Panc1 (cell line): ENCODE results near the gene CD163L1.

Experiments
- POLR2AphosphoS5 ChIP-seq: IDR thresholded peaks from 2 replicates; pipeline ENCODE4 v1.6.1; 2012; ENCODE audit warnings: mild to moderate bottlenecking, low read depth, low read length, moderate library complexity
- SIN3A ChIP-seq: IDR thresholded peaks from 2 replicates; pipeline ENCODE4 v1.6.1; 2012; ENCODE audit warnings: low read depth, mild to moderate bottlenecking, low read length, moderate library complexity, borderline replicate concordance; ENCODE audit not compliant: insufficient read depth
- TF ChIP-seq, protein P1 (sequence below): fragments of 450-650 bp; IDR thresholded peaks from 2 replicates; pipeline ENCODE4 v1.5.1; 2017; ENCODE audit warnings: mild to moderate bottlenecking
- TF ChIP-seq, protein P2 (sequence below), 2 experiments: IDR thresholded peaks; 2 replicates each; pipeline ENCODE4 v1.6.1; 2011 to 2012; ENCODE audit warnings: low read depth in 2 of 2, control low read depth in 1 of 2, low read length in 1 of 2, mild to moderate bottlenecking in 1 of 2, moderate library complexity in 1 of 2; ENCODE audit not compliant: insufficient read depth in 1 of 2

DNA sequence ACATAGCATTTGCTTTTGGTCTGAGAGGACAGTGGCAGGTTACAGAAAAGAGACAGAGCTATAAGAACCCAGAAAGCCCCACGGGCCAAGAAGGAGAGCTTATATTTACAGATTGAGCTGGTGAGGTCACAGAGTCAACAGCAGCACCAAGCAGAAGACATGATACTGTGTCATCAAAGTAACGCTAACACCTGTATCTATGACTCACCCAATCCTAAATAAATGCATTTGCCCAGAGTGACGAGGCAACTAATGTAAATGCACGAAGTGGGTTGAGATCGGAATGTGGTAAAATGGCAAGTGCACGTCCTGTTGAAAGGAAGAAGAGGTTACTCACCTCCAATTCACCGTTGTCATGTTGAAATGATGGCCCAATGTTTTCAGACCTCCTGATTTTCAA is 6.7 kb upstream of the CD163L1 start:
- TF ChIP-seq, protein P1, sequence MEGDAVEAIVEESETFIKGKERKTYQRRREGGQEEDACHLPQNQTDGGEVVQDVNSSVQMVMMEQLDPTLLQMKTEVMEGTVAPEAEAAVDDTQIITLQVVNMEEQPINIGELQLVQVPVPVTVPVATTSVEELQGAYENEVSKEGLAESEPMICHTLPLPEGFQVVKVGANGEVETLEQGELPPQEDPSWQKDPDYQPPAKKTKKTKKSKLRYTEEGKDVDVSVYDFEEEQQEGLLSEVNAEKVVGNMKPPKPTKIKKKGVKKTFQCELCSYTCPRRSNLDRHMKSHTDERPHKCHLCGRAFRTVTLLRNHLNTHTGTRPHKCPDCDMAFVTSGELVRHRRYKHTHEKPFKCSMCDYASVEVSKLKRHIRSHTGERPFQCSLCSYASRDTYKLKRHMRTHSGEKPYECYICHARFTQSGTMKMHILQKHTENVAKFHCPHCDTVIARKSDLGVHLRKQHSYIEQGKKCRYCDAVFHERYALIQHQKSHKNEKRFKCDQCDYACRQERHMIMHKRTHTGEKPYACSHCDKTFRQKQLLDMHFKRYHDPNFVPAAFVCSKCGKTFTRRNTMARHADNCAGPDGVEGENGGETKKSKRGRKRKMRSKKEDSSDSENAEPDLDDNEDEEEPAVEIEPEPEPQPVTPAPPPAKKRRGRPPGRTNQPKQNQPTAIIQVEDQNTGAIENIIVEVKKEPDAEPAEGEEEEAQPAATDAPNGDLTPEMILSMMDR, result no peak
- no peak for TF ChIP-seq SIN3A
- TF ChIP-seq POLR2AphosphoS5, result no peak
- TF ChIP-seq, protein P2, sequence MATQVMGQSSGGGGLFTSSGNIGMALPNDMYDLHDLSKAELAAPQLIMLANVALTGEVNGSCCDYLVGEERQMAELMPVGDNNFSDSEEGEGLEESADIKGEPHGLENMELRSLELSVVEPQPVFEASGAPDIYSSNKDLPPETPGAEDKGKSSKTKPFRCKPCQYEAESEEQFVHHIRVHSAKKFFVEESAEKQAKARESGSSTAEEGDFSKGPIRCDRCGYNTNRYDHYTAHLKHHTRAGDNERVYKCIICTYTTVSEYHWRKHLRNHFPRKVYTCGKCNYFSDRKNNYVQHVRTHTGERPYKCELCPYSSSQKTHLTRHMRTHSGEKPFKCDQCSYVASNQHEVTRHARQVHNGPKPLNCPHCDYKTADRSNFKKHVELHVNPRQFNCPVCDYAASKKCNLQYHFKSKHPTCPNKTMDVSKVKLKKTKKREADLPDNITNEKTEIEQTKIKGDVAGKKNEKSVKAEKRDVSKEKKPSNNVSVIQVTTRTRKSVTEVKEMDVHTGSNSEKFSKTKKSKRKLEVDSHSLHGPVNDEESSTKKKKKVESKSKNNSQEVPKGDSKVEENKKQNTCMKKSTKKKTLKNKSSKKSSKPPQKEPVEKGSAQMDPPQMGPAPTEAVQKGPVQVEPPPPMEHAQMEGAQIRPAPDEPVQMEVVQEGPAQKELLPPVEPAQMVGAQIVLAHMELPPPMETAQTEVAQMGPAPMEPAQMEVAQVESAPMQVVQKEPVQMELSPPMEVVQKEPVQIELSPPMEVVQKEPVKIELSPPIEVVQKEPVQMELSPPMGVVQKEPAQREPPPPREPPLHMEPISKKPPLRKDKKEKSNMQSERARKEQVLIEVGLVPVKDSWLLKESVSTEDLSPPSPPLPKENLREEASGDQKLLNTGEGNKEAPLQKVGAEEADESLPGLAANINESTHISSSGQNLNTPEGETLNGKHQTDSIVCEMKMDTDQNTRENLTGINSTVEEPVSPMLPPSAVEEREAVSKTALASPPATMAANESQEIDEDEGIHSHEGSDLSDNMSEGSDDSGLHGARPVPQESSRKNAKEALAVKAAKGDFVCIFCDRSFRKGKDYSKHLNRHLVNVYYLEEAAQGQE (IDR thresholded peaks at IDR 0.05; ENCODE audit: insufficient read depth in 1 of 2, low read depth in 2 of 2, low read length in 1 of 2), result no peak
